Measurements from ENCODE around the gene OR52H1. TPM values are rescaled to one million over a fixed set of nuclear protein-coding genes. Genes with fewer than 3 reads are reported as not detected.
"Not testable (repeated sequence)": the region's sequence is repeated elsewhere in the genome, so short reads cannot be mapped to it uniquely, and the experiment has no call there.

Gene OR52H1
- total and polyA plus RNA-seq, 9 donors: 0.07 to 3.6 (median 0.66) TPM; not detected in 1

DNA sequence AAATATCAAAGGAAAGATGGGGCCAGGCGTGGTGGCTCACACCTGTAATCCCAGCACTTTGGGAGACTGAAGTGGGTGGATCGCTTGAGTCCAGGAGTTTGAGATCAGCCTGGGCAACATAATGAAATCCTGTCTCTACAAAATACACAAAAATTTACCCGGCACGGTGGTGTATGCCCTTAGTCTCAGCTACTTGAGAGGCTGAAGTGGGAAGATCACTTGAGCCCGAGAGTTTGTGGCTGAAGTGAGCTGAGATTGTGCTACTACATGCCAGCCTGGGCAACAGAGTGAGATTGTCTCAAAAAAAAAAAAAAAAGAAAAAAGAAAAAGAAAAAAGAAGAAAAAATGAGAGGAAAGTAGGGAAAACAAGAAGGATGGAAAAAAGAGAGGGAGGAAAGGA lies 44.3 kb upstream of the OR52H1 start:
- H3K4me1 ChIP-seq (ENCODE audit: insufficient read depth): peaks cover 5% of the 10 kb centered on the region
- TF ChIP-seq, protein P1, sequence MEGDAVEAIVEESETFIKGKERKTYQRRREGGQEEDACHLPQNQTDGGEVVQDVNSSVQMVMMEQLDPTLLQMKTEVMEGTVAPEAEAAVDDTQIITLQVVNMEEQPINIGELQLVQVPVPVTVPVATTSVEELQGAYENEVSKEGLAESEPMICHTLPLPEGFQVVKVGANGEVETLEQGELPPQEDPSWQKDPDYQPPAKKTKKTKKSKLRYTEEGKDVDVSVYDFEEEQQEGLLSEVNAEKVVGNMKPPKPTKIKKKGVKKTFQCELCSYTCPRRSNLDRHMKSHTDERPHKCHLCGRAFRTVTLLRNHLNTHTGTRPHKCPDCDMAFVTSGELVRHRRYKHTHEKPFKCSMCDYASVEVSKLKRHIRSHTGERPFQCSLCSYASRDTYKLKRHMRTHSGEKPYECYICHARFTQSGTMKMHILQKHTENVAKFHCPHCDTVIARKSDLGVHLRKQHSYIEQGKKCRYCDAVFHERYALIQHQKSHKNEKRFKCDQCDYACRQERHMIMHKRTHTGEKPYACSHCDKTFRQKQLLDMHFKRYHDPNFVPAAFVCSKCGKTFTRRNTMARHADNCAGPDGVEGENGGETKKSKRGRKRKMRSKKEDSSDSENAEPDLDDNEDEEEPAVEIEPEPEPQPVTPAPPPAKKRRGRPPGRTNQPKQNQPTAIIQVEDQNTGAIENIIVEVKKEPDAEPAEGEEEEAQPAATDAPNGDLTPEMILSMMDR (IDR thresholded peaks at IDR 0.05): no peak
- TF ChIP-seq POLR2A (IDR thresholded peaks at IDR 0.05): no peak
- TF ChIP-seq EP300 (IDR thresholded peaks at IDR 0.05): no peak
- WGBS, 3 donors: 82 to 93% (median 84%) methylated on average over 5 of the region's 5 CpGs
- no peaks in the 10 kb centered on the region for H3K27me3 ChIP-seq
- intact Hi-C loops (cut with DNase I): loop anchor here in 1 of 4 donors (10.0 kb wide), 1 partner anchor 92 kb away; the partner anchor contains the start of genes TRIM22 and TRIM5
- no peak for DNase-seq
- H3K27ac ChIP-seq: no peak overlapping the region
- H3K9me3 ChIP-seq: no peaks in the 10 kb centered on the region
- no peaks in the 10 kb centered on the region for H3K36me3 ChIP-seq
- H3K4me3 ChIP-seq: no peak overlapping the region

DNA sequence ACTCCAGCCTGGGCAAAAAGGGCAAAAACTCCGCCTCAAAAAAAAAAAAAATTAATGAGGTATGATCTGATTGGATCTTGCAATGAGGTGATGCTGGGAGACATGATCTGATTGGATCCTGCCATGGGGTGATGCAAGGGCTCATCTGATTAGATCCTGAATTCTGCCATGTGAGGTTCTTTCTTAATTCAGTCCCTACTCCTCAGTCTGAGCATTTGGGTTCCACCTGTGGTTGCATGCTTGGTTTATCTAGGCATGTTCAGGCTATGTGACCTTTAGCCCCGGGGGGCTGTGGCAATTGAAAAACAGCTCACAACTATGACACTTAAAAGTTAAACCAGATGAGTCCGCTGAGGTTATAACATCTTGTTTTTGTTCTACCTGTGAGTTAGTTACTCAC lies 43.3 kb upstream of the OR52H1 start:
- Histone ChIP-seq H3K27me3 (no peaks in the 10 kb centered on the region), H3K36me3 (no peaks in the 10 kb centered on the region), H3K9me3 (no peaks in the 10 kb centered on the region), H3K27ac (no peak overlapping the region), H3K4me1 (ENCODE audit: insufficient read depth) (peaks cover 2% of the 10 kb centered on the region), H3K4me3 (no peak overlapping the region)
- intact Hi-C loops (cut with DNase I): loop anchor here in 1 of 4 donors (10.0 kb wide), 1 partner anchor 93 kb away; the partner anchor contains the start of genes TRIM22 and TRIM5
- 57 to 95% (median 66%) methylated on average over 3 of the region's 3 CpGs for WGBS, 3 donors
- TF ChIP-seq POLR2A (IDR thresholded peaks at IDR 0.05) (no peak), EP300 (IDR thresholded peaks at IDR 0.05) (no peak)
- TF ChIP-seq, protein P1 (IDR thresholded peaks at IDR 0.05): no peak
- DNase-seq: no peak

DNA sequence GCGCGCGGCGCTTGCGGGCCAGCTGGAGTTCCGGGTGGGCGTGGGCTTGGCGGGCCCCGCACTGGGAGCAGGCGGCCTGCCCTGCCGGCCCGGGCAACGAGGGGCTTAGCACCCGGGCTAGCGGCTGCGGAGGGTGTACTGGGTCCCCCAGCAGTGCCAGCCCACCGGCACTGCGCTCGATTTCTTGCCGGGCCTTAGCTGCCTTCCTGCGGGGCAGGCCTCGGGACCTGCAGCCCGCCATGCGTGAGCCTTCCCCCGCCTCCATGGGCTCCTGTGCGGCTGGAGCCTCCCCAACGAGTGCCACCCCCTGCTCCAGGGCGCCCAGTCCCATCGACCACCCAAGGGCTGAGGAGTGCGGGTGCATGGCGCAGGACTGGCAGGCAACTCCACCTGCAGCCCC lies 41.6 kb upstream of the OR52H1 start:
- not testable (repeated sequence) for H3K27ac ChIP-seq; H3K4me1 ChIP-seq (ENCODE audit: insufficient read depth); H3K36me3 ChIP-seq; H3K4me3 ChIP-seq; H3K27me3 ChIP-seq; DNase-seq; H3K9me3 ChIP-seq
- whole genome bisulfite sequencing, 3 donors: 96 to 99% (median 97%) methylated on average over 18 to 31 of the region's 31 CpGs
- intact Hi-C loops (cut with DNase I): loop anchor here in 1 of 4 donors (10.0 kb wide), 1 partner anchor 95 kb away; the partner anchor contains the start of genes TRIM22 and TRIM5

DNA sequence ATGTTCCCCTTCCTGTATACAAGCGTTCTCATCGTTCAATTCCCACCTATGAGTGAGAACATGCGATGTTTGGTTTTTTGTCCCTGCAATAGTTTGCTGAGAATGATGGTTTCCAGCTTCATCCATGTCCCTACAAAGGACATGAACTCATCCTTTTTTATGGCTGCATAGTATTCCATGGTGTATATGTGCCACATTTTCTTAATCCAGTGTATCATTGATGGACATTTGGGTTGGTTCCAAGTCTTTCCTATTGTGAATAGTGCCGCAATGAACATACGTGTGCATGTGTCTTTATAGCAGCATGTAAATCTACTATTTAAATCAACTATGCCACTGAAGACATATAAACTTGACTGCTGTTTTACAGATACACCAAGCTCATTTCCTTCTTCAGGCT lies 36.1 kb upstream of the OR52H1 start:
- H3K36me3 ChIP-seq: not testable (repeated sequence)

DNA sequence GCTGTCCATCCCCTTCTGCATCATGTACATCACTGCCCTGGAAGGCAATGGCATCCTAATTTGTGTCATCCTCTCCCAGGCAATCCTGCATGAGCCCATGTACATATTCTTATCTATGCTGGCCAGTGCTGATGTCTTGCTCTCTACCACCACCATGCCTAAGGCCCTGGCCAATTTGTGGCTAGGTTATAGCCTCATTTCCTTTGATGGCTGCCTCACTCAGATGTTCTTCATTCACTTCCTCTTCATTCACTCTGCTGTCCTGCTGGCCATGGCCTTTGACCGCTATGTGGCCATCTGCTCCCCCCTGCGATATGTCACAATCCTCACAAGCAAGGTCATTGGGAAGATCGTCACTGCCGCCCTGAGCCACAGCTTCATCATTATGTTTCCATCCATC lies 32.7 kb upstream of the OR52H1 start:
- Histone ChIP-seq H3K4me1 (ENCODE audit: insufficient read depth) (no peaks in the 10 kb centered on the region), H3K4me3 (no peak overlapping the region), H3K36me3 (no peaks in the 10 kb centered on the region), H3K9me3 (no peaks in the 10 kb centered on the region), H3K27ac (no peak overlapping the region), H3K27me3 (no peaks in the 10 kb centered on the region)
- DNase-seq: no peak
- 73 to 86% (median 83%) methylated on average over 4 of the region's 4 CpGs for WGBS, 3 donors
- intact Hi-C loops (cut with DNase I): no loop called here
- TF ChIP-seq, protein P1 (IDR thresholded peaks at IDR 0.05): no peak
- TF ChIP-seq EP300 (IDR thresholded peaks at IDR 0.05) (no peak), POLR2A (IDR thresholded peaks at IDR 0.05) (no peak)

More for the DNA sequence above, 36.1 kb upstream of the OR52H1 start:
- H3K27ac ChIP-seq; intact Hi-C loops (cut with DNase I); H3K4me3 ChIP-seq; H3K4me1 ChIP-seq (ENCODE audit: insufficient read depth); DNase-seq; H3K27me3 ChIP-seq; H3K9me3 ChIP-seq: not testable (repeated sequence)
- WGBS, 3 donors: 70 to 76% (median 70%) methylated on average over 5 of the region's 5 CpGs

Measured in ovary (tissue), 9 donors.